GM12872 (cell line): Measurements from ENCODE around the gene SSBP4.

Experiments
- CTCF ChIP-seq: IDR thresholded peaks from 3 replicates; pipeline ENCODE4 v1.5.1; 2011; ENCODE audit warnings: low read depth, mild to moderate bottlenecking, low read length, moderate library complexity; ENCODE audit not compliant: insufficient read depth

The SSBP4 gene

GRCh38 chr19:18419195-18419698 is at the start of gene SSBP4:
Gene SSBP4 (plus strand): TSS chr19:18419398. CDS start chr19:18419649, 251 bp downstream.
- peak; percentile 16; the same call in 1 of the 3 replicates for TF ChIP-seq CTCF

- TF ChIP-seq CTCF, result no peak
These were observed 45.7 kb upstream of the SSBP4 start for GRCh38 chr19:18373407-18373891.

- TF ChIP-seq CTCF, result no peak
These were observed 45.1 kb upstream of the SSBP4 start for GRCh38 chr19:18373892-18374629.

- no peak for TF ChIP-seq CTCF
These were observed 42.2 kb upstream of the SSBP4 start for GRCh38 chr19:18377026-18377425.

- no peak for TF ChIP-seq CTCF
These were observed 39.1 kb upstream of the SSBP4 start for GRCh38 chr19:18379803-18380747.

GRCh38 chr19:18380843-18381242 is 38.4 kb upstream of the SSBP4 start:
- no peak for TF ChIP-seq CTCF

- TF ChIP-seq CTCF, result no peak
These were observed 34.4 kb upstream of the SSBP4 start for GRCh38 chr19:18384775-18385174.
